Prostate gland (tissue), 2 donors: ENCODE results near the gene AKT1S1. TPM values are rescaled to one million over a fixed set of nuclear protein-coding genes. Genes with fewer than 3 reads are reported as not detected.

Source experiments
- DNase-seq: peaks from one replicate; pipeline ENCODE4 v3.0.0-alpha.2; 2019; ENCODE audit warnings: low spot score
- H3K27ac ChIP-seq, 2 donors: fragments of 200-600 bp; sonication (generic); 2 replicates each; pipeline ENCODE4 v1.5.1; 2017 to 2019
- H3K27me3 ChIP-seq: fragments of 200-600 bp; sonication (generic); replicated peaks from 2 replicates; pipeline ENCODE4 v1.5.1; 2019; ENCODE audit not compliant: insufficient read depth
- H3K36me3 ChIP-seq, 2 donors: fragments of 200-600 bp; sonication (generic); 1 replicate in 1 of 2; 2 replicates in 1 of 2; pipeline versions ENCODE4 v1.5.1 to v1.8.1; 2017 to 2019
- H3K4me1 ChIP-seq: fragments of 200-600 bp; sonication (generic); replicated peaks from 2 replicates; pipeline ENCODE4 v1.5.1; 2019
- H3K4me3 ChIP-seq, 2 donors: fragments of 200-600 bp; sonication (generic); 2 replicates each; pipeline ENCODE4 v1.5.1; 2017 to 2019
- H3K9me3 ChIP-seq: fragments of 200-600 bp; sonication (generic); 2 replicates; pipeline ENCODE4 v1.5.1; 2017
- POLR2A ChIP-seq: fragments of 450-650 bp; IDR thresholded peaks from one replicate; pipeline ENCODE4 v1.6.1; 2016; ENCODE audit warnings: antibody characterized with exemption, mild to moderate bottlenecking
- POLR2AphosphoS5 ChIP-seq: sonication (generic); formaldehyde crosslinking; IDR thresholded peaks from one replicate; pipeline ENCODE4 v1.6.1; 2017; ENCODE audit warnings: antibody characterized with exemption
- WGBS: methylation state at CpG from one replicate; pipeline ENCODE4 v1.1.5; 2018; 5-methylcytosine and 5-hydroxymethylcytosine counted together
- intact Hi-C: fragments of 100-400 bp; cut with DNase I; formaldehyde crosslinking; loops from one replicate; pipeline ENCODE4 v1.14.2; 2022
- total RNA-seq, 2 donors: library from RNA; depleted of rRNA; stranded (reverse); fragments of >200 nt; gene quantifications; one replicate each; pipeline ENCODE4 v1.1.0, GENCODE V29; 2016
- TF ChIP-seq, protein P1 (sequence below), 4 experiments: fragments of 200-600 bp in 2 of 4; fragments of 450-650 bp in 2 of 4; sonication (generic) in 2 of 4; IDR thresholded peaks; 1 replicate in 3 of 4; 2 replicates in 1 of 4; pipeline ENCODE4 v1.5.1; 2016 to 2019; ENCODE audit warnings: antibody characterized with exemption in 4 of 4, mild to moderate bottlenecking in 2 of 4, moderate library complexity in 2 of 4

The AKT1S1 gene
- total RNA-seq, 2 donors from 2014 or later: 27.6 to 30.2 TPM

DNA sequence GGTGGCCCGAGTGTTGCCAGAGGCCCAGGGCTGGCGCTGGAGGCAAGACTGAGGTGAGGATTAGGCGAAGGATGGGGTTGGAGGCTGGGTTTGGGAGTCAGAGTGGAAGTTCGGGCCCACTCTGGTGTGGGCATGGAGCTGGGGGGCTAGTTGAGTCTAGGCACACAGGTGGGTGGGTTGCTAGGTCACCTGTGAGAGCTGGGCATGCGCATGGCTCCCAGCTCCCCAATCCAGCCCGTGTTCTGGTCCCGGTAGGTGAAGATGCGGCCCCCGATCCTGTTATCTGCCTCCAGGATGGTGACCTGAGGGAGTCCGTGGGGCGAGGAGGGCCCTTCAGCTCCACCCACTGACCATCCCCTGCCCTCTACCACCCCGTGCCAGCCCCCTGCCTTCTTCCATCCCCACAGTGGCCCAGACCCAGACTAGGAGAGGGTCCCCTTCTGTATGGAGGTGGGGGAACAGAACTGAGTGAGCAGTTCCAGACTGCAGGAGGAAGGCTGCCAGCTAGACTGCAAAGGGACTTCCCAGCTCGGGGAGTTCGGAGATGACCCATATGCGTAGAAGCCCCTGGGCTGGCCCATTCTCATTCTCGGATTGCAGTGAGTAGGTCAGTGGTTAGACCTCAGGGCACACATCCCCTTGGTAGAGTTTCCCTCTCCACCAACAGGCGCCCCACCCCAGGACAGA is 17.9 kb upstream of the AKT1S1 start:
- DNase-seq: no peak
- intact Hi-C loops: no loop called here
- no peaks in the 10 kb centered on the region for H3K36me3 ChIP-seq
- TF ChIP-seq POLR2A (no peak), POLR2AphosphoS5 (no peak)
- no peak overlapping the region for H3K4me3 ChIP-seq
- no peaks in the 10 kb centered on the region for H3K9me3 ChIP-seq
- no peaks in the 10 kb centered on the region for H3K27me3 ChIP-seq
- H3K27ac ChIP-seq: no peak overlapping the region
- no peaks in the 10 kb centered on the region for H3K4me1 ChIP-seq
- WGBS: 85% methylated on average over 17 of the region's 17 CpGs

DNA sequence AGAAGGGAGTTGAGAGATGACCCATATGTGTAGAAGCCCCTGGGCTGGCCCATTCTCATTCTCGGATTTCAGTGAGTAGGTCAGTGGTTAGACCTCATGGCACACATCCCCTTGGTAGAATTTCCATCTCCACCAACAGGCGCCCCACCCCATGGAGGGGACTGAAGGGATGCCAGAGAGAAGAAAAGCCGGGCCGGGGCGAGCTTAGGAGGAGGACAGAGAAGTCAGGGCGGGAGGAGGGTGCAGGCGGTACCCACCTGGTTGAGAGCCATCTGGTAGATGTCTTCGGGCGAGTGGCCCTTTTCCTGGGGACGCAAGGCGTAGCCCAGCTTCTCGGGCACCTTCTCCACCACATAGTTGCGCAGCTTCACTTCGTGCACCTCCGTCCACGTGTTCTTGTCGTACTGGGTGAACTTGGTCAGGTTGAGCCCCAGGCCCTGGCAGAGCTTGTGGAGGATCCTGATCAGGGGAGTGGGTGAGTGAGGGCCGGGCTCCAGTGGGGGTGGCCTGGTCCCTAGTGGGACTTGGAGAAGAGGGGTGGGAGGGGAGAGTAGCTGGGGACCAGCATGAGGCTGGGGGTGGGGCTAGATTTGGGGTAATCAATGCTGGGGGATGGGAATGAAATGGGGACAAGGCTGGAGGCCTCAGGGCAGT is 17.0 kb upstream of the AKT1S1 start:
- Histone ChIP-seq H3K27ac (no peak overlapping the region), H3K4me3 (no peak overlapping the region), H3K9me3 (no peaks in the 10 kb centered on the region), H3K36me3 (no peaks in the 10 kb centered on the region), H3K27me3 (no peaks in the 10 kb centered on the region), H3K4me1 (no peaks in the 10 kb centered on the region)
- 95% methylated on average over 18 of the region's 18 CpGs for WGBS
- DNase-seq: no peak
- TF ChIP-seq POLR2AphosphoS5 (no peak), POLR2A (no peak)
- TF ChIP-seq, protein P1, sequence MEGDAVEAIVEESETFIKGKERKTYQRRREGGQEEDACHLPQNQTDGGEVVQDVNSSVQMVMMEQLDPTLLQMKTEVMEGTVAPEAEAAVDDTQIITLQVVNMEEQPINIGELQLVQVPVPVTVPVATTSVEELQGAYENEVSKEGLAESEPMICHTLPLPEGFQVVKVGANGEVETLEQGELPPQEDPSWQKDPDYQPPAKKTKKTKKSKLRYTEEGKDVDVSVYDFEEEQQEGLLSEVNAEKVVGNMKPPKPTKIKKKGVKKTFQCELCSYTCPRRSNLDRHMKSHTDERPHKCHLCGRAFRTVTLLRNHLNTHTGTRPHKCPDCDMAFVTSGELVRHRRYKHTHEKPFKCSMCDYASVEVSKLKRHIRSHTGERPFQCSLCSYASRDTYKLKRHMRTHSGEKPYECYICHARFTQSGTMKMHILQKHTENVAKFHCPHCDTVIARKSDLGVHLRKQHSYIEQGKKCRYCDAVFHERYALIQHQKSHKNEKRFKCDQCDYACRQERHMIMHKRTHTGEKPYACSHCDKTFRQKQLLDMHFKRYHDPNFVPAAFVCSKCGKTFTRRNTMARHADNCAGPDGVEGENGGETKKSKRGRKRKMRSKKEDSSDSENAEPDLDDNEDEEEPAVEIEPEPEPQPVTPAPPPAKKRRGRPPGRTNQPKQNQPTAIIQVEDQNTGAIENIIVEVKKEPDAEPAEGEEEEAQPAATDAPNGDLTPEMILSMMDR (IDR thresholded peaks at IDR 0.05): no peak
- intact Hi-C loops: no loop called here

DNA sequence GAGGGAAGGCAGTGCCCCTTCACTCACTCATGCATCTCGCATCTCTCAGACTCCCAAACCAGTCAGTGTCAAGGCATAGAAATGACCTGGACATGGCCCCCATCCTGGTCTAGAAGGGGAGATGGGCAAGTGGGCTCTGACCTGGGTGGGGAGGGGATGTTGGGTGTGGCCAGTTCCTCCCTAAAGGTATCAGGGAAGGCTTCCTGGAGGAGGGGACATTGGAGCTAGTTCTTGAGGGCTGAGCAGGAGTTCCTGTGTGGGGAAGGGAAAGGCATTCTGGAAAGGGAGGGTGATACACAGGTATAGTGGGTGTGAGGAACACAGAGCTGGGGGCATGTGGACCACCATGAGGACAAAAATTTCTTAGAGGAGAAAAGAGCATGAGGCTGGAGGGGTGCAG is 15.6 kb upstream of the AKT1S1 start:
- no peaks in the 10 kb centered on the region for H3K4me1 ChIP-seq
- intact Hi-C loops: no loop called here
- WGBS: 89% methylated on average over 1 of the region's 1 CpG

DNA sequence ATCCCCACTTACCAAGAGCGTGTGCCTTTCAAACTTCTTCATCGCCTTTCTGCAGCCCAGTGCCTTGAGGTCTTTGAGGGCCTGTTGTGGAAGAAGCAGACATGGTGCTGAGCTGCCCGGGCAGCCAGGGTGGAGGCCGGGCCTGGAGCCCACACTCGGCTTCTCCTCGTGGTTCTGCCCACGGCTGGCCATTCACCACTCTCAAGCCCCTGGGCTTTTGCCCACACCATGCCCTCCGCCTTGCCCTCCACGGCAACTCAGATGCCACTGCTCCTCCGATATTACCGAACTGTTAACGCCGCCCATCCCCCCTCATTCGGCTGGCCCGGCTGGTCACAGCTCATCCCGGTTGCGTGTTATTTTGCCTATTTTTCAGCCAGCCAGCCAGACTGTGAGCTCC is 14.2 kb upstream of the AKT1S1 start:
- intact Hi-C loops: no loop called here
- Histone ChIP-seq H3K4me3 (no peak overlapping the region), H3K27me3 (no peaks in the 10 kb centered on the region), H3K27ac (no peak overlapping the region), H3K4me1 (no peaks in the 10 kb centered on the region), H3K36me3 (no peaks in the 10 kb centered on the region), H3K9me3 (no peaks in the 10 kb centered on the region)
- DNase-seq: no peak
- 85% methylated on average over 17 of the region's 17 CpGs for WGBS
- TF ChIP-seq POLR2AphosphoS5 (no peak), POLR2A (no peak)
- TF ChIP-seq, protein P1 (IDR thresholded peaks at IDR 0.05): no peak

More for the DNA sequence above, 15.6 kb upstream of the AKT1S1 start:
- Histone ChIP-seq H3K27me3 (no peaks in the 10 kb centered on the region), H3K4me3 (no peak overlapping the region), H3K9me3 (no peaks in the 10 kb centered on the region), H3K36me3 (no peaks in the 10 kb centered on the region), H3K27ac (no peak overlapping the region)
- DNase-seq: no peak
- no peak for TF ChIP-seq POLR2A
- TF ChIP-seq, protein P1 (IDR thresholded peaks at IDR 0.05): no peak
- no peak for TF ChIP-seq POLR2AphosphoS5

DNA sequence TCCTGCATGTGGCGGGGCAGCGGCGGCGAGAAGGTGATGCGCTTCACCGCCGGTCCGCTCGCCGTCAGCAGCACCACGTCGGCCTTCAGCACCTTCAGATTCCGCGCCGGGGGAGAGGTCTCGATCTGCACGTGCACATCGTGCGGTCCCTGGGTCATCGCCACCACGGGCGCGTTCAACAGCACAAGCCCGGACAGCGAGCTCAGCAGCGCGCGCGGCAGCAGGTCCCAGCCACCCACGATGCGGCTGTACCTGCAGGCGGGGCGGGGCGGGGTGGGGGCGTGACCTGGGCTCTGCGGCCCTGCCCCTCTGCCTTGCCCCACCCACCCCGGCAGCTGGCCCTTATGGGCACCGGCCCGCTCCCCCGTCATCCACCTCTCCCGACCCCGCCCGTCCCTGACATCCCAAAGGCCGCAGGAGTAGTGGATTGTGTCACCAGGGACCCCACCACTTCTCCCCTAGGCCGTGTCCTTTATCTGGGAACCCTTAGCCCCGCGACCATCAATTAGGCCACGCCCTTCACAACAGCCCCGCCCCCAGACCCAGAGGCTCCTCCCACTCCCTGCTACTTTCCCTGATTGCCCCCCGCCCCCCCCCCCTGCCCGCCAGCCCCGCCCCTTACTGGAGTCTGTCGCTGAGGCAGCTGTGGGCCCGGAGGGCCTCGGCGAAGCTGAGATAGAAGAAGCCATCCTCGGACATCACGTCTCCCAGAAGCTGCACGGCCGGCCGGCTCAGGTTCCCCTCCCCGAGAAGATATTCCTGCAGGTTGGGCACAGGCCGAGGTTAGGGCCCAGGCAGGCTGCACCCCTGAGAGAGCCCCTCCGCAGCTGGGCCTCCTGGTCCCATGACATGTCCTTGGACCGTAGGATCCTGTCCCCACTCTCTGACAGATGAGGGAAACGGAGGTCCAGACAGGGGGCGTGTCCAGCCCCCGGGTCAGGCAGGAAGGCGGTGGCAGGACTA is 13.5 kb upstream of the AKT1S1 start:
- Histone ChIP-seq H3K9me3 (no peaks in the 10 kb centered on the region), H3K27ac (no peak overlapping the region), H3K4me3 (peak overlapping the region in 1 of 2 donors; percentile 17), H3K4me1 (no peaks in the 10 kb centered on the region), H3K27me3 (no peaks in the 10 kb centered on the region), H3K36me3 (no peaks in the 10 kb centered on the region)
- intact Hi-C loops: no loop called here
- DNase-seq: no peak
- TF ChIP-seq POLR2AphosphoS5 (no peak), POLR2A (no peak)
- TF ChIP-seq, protein P1 (IDR thresholded peaks at IDR 0.05): peak in 1 of 4 experiments; percentile 5
- 12% methylated on average over 56 of the region's 69 CpGs for WGBS
